Measurements from ENCODE around the gene PKMYT1.

DNA sequence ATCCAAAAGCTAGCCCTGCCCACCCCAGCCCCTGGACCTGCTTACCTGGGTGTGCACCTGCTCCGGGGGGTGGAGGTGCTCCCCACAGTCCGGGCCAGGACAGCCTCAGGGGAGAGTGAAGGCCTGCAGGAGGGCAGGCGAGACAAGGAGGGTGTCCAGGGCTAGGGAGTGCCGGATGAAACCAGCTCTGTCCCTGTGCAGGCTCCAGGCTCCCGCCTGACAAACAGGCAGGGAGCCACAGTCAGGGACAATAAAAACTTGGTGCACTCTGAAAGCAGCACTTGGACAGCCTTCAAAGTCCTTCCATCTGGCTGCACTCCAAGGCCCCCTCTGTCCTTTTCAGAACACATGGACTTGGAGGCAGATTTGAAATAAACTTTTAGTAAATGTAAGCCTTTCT lies 7.2 kb downstream of the PKMYT1 start:
- TF ChIP-seq GATA2 (IDR thresholded peaks at IDR 0.05; ENCODE audit: low read depth, low read length) (no peak), GATA3 (IDR thresholded peaks at IDR 0.05; ENCODE audit: low read depth, low read length) (no peak)
